Fibroblast of lung (primary cell): ENCODE results near the gene FBXL13.

ENCODE experiments used
- EZH2 ChIP-seq: IDR thresholded peaks from 2 replicates; pipeline ENCODE4 v1.5.1; 2012; ENCODE audit warnings: low read length, control low read depth, mild to moderate bottlenecking; ENCODE audit errors: missing control alignments
- TF ChIP-seq, protein P1 (sequence below), 2 donors: IDR thresholded peaks in 1 of 2; conservative IDR thresholded peaks in 1 of 2; 1 replicate in 1 of 2; 2 replicates in 1 of 2; pipeline ENCODE4 v1.5.1; 2011 to 2012; ENCODE audit warnings: low read length in 2 of 2, control low read depth in 1 of 2, inconsistent platforms in 1 of 2, low read depth in 1 of 2, mild to moderate bottlenecking in 1 of 2

DNA sequence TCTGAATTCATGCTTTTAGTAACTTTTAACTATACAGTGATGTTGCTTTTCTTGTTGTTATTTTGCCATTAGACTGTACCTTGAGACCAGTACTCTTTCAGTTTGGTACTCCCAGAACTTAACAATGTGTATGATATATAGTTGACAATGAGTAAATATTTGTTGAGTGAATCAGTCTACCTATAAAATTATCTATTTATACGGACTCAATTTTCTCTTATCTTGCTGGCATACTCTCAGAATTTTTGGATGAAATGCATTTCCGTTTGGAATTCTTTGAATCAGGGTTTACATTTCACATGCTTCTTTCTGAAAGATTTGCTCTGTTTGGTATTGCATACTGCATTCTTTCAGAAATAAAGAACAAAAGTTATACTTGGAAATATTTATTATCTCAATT lies 209.6 kb downstream of the FBXL13 start:
- TF ChIP-seq, protein P1, sequence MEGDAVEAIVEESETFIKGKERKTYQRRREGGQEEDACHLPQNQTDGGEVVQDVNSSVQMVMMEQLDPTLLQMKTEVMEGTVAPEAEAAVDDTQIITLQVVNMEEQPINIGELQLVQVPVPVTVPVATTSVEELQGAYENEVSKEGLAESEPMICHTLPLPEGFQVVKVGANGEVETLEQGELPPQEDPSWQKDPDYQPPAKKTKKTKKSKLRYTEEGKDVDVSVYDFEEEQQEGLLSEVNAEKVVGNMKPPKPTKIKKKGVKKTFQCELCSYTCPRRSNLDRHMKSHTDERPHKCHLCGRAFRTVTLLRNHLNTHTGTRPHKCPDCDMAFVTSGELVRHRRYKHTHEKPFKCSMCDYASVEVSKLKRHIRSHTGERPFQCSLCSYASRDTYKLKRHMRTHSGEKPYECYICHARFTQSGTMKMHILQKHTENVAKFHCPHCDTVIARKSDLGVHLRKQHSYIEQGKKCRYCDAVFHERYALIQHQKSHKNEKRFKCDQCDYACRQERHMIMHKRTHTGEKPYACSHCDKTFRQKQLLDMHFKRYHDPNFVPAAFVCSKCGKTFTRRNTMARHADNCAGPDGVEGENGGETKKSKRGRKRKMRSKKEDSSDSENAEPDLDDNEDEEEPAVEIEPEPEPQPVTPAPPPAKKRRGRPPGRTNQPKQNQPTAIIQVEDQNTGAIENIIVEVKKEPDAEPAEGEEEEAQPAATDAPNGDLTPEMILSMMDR (conservative IDR thresholded peaks at IDR 0.05 in 1 of 2, IDR thresholded peaks at IDR 0.05 in 1 of 2; ENCODE audit: low read depth in 1 of 2, low read length in 2 of 2): no peak
- TF ChIP-seq EZH2: no peak
